GM12874 (cell line): ENCODE results near the gene STATH.
"Not testable (repeated sequence)": the region's sequence is repeated elsewhere in the genome, so short reads cannot be mapped to it uniquely, and the experiment has no call there.

ENCODE experiments used
- TF ChIP-seq, protein P1 (sequence below): IDR thresholded peaks from 2 replicates; pipeline ENCODE4 v1.5.1; 2011; ENCODE audit warnings: low read depth, mild to moderate bottlenecking, control low read depth, low read length, moderate library complexity; ENCODE audit not compliant: insufficient read depth

Gene STATH

GRCh38 chr4:70023218-70023617 is 27.5 kb downstream of the STATH start:
- TF ChIP-seq, protein P1, sequence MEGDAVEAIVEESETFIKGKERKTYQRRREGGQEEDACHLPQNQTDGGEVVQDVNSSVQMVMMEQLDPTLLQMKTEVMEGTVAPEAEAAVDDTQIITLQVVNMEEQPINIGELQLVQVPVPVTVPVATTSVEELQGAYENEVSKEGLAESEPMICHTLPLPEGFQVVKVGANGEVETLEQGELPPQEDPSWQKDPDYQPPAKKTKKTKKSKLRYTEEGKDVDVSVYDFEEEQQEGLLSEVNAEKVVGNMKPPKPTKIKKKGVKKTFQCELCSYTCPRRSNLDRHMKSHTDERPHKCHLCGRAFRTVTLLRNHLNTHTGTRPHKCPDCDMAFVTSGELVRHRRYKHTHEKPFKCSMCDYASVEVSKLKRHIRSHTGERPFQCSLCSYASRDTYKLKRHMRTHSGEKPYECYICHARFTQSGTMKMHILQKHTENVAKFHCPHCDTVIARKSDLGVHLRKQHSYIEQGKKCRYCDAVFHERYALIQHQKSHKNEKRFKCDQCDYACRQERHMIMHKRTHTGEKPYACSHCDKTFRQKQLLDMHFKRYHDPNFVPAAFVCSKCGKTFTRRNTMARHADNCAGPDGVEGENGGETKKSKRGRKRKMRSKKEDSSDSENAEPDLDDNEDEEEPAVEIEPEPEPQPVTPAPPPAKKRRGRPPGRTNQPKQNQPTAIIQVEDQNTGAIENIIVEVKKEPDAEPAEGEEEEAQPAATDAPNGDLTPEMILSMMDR = no peak

GRCh38 chr4:70027011-70027410 is 31.2 kb downstream of the STATH start:
- TF ChIP-seq, protein P1 = no peak

DNA sequence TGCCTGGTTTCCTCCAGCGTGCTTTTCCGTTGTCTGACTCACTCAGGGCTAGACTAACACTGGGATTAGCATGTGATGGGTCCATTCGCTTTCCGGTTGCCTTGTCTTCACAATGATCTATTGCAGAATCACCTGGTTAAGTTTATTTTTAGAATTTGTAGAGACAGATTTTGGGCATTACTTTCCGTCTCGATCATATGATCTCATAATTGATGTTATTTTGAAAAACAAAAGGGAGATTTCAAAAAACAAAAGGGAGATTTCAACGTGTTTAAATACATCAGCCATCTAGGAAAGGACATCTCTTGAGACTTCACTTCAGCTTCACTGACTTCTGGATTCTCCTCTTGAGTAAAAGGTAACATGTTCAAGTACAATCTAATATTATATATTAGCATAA is 32.4 kb downstream of the STATH start, which contains the start of gene HTN3:
Gene HTN3, plus strand, starts transcription at position 301 of the 400 bp plus-strand sequence. CDS start 2,282 bp downstream, outside the sequence.
- TF ChIP-seq, protein P1 = not testable (repeated sequence)

DNA sequence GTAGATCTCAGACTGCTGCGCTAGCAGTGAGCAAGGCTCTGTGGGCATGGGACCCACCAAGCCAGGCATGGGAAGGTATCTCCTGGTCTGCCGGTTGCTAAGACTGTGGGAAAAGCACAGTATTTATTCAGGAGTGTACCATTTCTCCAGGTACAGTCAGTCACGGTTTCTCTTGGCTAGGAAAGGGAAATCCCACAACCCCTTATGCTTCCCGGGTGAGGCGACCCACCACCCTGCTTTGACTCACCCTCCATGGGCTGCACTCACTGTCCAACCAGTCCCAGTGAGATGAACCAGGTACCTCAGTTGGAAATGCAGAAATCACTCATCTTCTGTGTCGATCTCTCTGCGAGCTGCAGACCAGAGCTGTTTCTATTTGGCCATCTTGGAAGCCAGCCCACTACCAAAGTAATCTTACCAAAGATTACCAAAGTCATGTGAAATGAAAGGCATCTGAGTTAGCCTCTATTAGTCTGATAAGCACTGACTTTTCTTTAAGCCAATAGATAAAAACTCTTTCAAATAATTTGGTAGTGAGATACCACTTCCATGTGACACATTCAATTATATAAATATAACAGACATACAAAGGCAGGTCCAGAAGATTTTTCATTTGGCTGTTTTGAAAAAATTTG is 46.0 kb downstream of the STATH start:
- TF ChIP-seq, protein P1 = no peak

GRCh38 chr4:70050138-70050537 is 54.4 kb downstream of the STATH start, which contains the start of gene HTN1:
TSS of gene HTN1 (plus strand) at chr4:70050438. CDS start at chr4:70053077, 2,639 bp downstream.
- TF ChIP-seq, protein P1 = not testable (repeated sequence)
